Activated naive CD4-positive, alpha-beta T cell treated with anti-CD3 and anti-CD28 coated beads, Interleukin-2, amount 50 U/mL, for 24 hours (primary cell): ENCODE data around the gene PTPRE.
A peak's percentile ranks its signal among the peaks of the same experiment; 100 is the strongest.

Source experiments
- H3K27ac Mint-ChIP-seq: one replicate; pipeline ENCODE4 v1.8.0; 2021; ENCODE audit warnings: mild to moderate bottlenecking, mixed read lengths
- H3K27me3 Mint-ChIP-seq: one replicate; pipeline ENCODE4 v1.8.0; 2021; ENCODE audit warnings: mixed read lengths
- H3K36me3 Mint-ChIP-seq: one replicate; pipeline ENCODE4 v1.8.0; 2021; ENCODE audit warnings: mixed read lengths
- H3K4me1 Mint-ChIP-seq: one replicate; pipeline ENCODE4 v1.8.0; 2021; ENCODE audit warnings: mixed read lengths
- H3K4me3 Mint-ChIP-seq: one replicate; pipeline ENCODE4 v1.8.0; 2021; ENCODE audit warnings: mild to moderate bottlenecking, mixed read lengths
- H3K9me3 Mint-ChIP-seq: one replicate; pipeline ENCODE4 v1.8.0; 2021; ENCODE audit warnings: mixed read lengths

Gene PTPRE

DNA sequence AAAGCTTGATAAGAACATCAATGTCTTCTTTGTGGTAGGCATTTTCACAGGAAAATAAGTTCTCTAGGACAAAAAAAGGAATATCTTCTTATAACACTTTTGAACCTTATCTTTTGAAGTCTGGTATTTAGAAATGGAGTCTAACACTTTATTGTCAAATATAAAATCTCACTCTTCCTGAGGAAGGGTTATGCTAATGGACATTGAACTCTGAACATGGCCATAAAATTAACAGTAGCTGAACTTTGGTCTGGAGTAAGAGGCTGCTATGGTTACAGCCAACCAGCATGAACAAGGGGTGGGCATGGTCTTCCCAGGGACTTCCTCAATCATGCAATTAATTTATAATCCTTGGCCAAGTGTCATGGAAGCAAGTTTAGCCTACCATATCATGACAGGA is 14.2 kb upstream of the PTPRE start, which contains the start of gene CLRN3:
Gene CLRN3, minus strand, starts transcription at position 199 of the 400 bp plus-strand sequence. Its CDS starts 157 bp downstream, at position 42.
- no peaks in the 10 kb centered on the region for H3K9me3 Mint-ChIP-seq

GRCh38 chr10:127894146-127894545 is 12.8 kb upstream of the PTPRE start:
- H3K4me1 Mint-ChIP-seq, result no peaks in the 10 kb centered on the region
- no peak overlapping the region for H3K4me3 Mint-ChIP-seq
- H3K36me3 Mint-ChIP-seq, result no peaks in the 10 kb centered on the region
- H3K27ac Mint-ChIP-seq, result no peak overlapping the region
- H3K27me3 Mint-ChIP-seq, result peaks cover under 1% of the 10 kb centered on the region
- no peaks in the 10 kb centered on the region for H3K9me3 Mint-ChIP-seq

More for the DNA sequence above, 14.2 kb upstream of the PTPRE start, which contains the start of gene CLRN3:
- H3K4me1 Mint-ChIP-seq, result no peaks in the 10 kb centered on the region
- H3K4me3 Mint-ChIP-seq, result no peak within 1 kb of the TSS
- H3K27ac Mint-ChIP-seq, result no peak within 1 kb of the TSS
- no peaks in the 10 kb centered on the region for H3K36me3 Mint-ChIP-seq
- H3K27me3 Mint-ChIP-seq, result no peaks in the 10 kb centered on the region

- no peak overlapping the region for H3K27ac Mint-ChIP-seq
- no peaks in the 10 kb centered on the region for H3K36me3 Mint-ChIP-seq
- no peak overlapping the region for H3K4me3 Mint-ChIP-seq
- peaks cover 8% of the 10 kb centered on the region for H3K27me3 Mint-ChIP-seq
- no peaks in the 10 kb centered on the region for H3K4me1 Mint-ChIP-seq
- H3K9me3 Mint-ChIP-seq, result no peaks in the 10 kb centered on the region
These were observed 10.3 kb upstream of the PTPRE start for GRCh38 chr10:127896590-127896989.

- Mint-ChIP-seq H3K36me3 (no peaks in the 10 kb centered on the region), H3K4me1 (no peaks in the 10 kb centered on the region), H3K27ac (no peak overlapping the region), H3K9me3 (no peaks in the 10 kb centered on the region), H3K4me3 (no peak overlapping the region), H3K27me3 (peaks cover 8% of the 10 kb centered on the region)
These were observed 9.7 kb upstream of the PTPRE start for GRCh38 chr10:127897177-127897576.

DNA sequence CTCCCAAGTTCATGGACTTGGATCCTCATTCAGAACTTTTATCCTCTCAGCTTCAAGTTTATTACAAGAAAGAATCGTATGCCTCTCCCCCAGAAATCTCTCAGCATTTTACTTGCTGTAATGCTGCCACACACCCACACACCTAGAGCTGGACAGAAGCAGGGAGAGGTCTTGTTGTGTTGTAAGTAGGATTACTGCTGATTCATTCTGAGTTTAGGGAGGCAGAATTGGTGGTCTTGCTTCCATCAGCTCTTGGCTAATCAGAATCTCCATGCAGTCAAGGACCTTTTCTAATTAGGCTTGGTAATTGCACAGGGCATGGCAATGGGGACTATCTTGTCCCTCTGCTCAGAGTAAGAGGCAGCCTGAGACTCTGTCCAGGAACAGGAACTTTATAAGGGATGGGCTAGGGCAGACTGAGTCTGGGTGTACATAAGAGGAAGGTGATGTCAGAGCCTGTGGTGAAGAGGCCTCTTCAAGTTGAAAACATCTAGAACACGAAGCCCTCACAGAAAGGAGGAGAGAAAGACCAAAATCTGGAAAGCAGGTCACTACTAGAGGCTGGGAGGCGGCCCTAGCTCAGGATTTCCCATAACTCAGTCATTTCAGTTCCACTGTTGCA is 7.0 kb upstream of the PTPRE start:
- peaks cover 14% of the 10 kb centered on the region for H3K27me3 Mint-ChIP-seq
- H3K4me3 Mint-ChIP-seq, result no peak overlapping the region
- no peak overlapping the region for H3K27ac Mint-ChIP-seq
- H3K36me3 Mint-ChIP-seq, result no peaks in the 10 kb centered on the region
- no peaks in the 10 kb centered on the region for H3K9me3 Mint-ChIP-seq
- H3K4me1 Mint-ChIP-seq, result no peaks in the 10 kb centered on the region

DNA sequence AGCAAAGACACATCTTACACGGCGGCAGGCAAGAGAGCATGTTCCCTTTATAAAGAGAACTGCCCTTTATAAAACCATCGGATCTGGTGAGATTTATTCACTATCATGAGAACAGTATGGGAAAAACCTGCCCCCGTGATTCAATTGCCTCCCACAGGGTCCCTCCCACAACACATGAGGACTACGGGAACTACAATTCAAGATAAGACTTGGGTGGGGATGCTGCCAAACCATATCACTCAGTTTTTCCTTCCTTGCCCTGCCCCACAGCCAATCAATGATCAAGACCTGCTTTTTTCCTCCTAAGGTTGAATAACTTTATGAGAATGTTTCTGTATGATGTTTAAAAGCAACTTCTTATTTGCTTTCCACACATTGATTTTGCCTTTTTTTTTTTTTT is 3.1 kb upstream of the PTPRE start:
- Mint-ChIP-seq H3K4me3 (no peak overlapping the region), H3K27ac (no peak overlapping the region), H3K27me3 (peaks cover 21% of the 10 kb centered on the region), H3K4me1 (no peaks in the 10 kb centered on the region), H3K36me3 (no peaks in the 10 kb centered on the region), H3K9me3 (no peaks in the 10 kb centered on the region)

- peaks cover 21% of the 10 kb centered on the region for H3K27me3 Mint-ChIP-seq
- H3K27ac Mint-ChIP-seq, result no peak overlapping the region
- no peaks in the 10 kb centered on the region for H3K4me1 Mint-ChIP-seq
- H3K36me3 Mint-ChIP-seq, result no peaks in the 10 kb centered on the region
- no peaks in the 10 kb centered on the region for H3K9me3 Mint-ChIP-seq
- H3K4me3 Mint-ChIP-seq, result no peak overlapping the region
These were observed 2.4 kb upstream of the PTPRE start for GRCh38 chr10:127904311-127905000.

DNA sequence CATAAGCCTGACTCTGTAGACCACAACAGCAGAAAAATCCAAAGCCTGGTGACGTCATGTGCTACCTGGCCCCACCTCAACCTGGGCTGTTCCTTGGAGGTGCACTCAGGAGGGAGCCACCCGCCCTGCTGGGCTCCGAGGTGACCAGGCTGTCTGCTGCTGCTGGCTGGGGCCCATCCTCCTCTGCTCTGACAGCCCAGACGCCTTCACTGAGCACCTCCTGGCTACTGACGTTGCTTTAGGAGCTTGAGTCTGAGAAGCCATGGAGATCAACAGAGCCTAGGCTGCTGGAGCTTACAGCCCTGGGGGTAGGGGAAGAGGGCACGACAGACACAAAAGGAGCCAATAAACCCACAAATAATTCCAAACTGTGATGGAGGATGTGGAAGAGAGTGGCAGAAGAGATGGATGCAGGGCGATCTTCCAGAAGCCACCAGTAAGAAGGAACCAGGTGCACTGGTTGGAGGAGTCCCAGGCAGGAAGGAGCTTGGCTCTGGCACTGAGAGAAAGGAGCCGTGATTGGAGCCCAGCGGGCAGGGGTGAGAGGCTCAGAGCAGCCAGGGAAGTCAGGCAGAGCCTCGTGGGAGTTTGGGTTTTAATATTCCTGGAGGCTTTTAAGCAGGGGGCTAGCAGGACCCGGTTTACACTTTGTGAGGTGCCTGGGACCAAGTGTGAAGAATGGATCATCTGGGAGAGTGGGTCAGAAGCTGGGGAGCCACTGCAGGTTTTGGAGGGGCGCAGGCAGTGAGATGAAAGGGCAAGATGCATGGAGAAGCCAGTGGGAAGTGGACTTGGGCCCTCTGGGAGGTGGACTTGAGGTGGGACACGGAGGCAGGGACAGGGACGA is 1.7 kb upstream of the PTPRE start:
- peak overlapping the region; percentile 16 for H3K4me3 Mint-ChIP-seq

GRCh38 chr10:127905848-127906261 is 1.0 kb upstream of the PTPRE start:
- Mint-ChIP-seq H3K27me3 (peaks cover 17% of the 10 kb centered on the region), H3K4me3 (no peak overlapping the region), H3K4me1 (no peaks in the 10 kb centered on the region), H3K36me3 (no peaks in the 10 kb centered on the region), H3K27ac (no peak overlapping the region), H3K9me3 (no peaks in the 10 kb centered on the region)

More for the DNA sequence above, 1.7 kb upstream of the PTPRE start:
- H3K9me3 Mint-ChIP-seq, result no peaks in the 10 kb centered on the region
- no peaks in the 10 kb centered on the region for H3K36me3 Mint-ChIP-seq
- H3K4me1 Mint-ChIP-seq, result no peaks in the 10 kb centered on the region
- H3K27me3 Mint-ChIP-seq, result peaks cover 17% of the 10 kb centered on the region
- H3K27ac Mint-ChIP-seq, result no peak overlapping the region

- Mint-ChIP-seq H3K36me3 (no peaks in the 10 kb centered on the region), H3K4me1 (no peaks in the 10 kb centered on the region), H3K27ac (no peak overlapping the region), H3K9me3 (no peaks in the 10 kb centered on the region), H3K27me3 (peaks cover 17% of the 10 kb centered on the region), H3K4me3 (peak overlapping the region; percentile 12)
These were observed 655 bp downstream of the PTPRE start for GRCh38 chr10:127907411-127908105.

GRCh38 chr10:127908106-127908958 is 1.4 kb downstream of the PTPRE start:
- Mint-ChIP-seq H3K4me3 (peak overlapping the region; percentile 12), H3K27me3 (peaks cover 17% of the 10 kb centered on the region), H3K36me3 (no peaks in the 10 kb centered on the region), H3K27ac (no peak overlapping the region), H3K9me3 (no peaks in the 10 kb centered on the region), H3K4me1 (no peaks in the 10 kb centered on the region)

- Mint-ChIP-seq H3K4me3 (no peak overlapping the region), H3K27ac (no peak overlapping the region), H3K36me3 (no peaks in the 10 kb centered on the region), H3K27me3 (peaks cover 17% of the 10 kb centered on the region), H3K9me3 (no peaks in the 10 kb centered on the region), H3K4me1 (no peaks in the 10 kb centered on the region)
These were observed 2.0 kb downstream of the PTPRE start for GRCh38 chr10:127908959-127909267.

DNA sequence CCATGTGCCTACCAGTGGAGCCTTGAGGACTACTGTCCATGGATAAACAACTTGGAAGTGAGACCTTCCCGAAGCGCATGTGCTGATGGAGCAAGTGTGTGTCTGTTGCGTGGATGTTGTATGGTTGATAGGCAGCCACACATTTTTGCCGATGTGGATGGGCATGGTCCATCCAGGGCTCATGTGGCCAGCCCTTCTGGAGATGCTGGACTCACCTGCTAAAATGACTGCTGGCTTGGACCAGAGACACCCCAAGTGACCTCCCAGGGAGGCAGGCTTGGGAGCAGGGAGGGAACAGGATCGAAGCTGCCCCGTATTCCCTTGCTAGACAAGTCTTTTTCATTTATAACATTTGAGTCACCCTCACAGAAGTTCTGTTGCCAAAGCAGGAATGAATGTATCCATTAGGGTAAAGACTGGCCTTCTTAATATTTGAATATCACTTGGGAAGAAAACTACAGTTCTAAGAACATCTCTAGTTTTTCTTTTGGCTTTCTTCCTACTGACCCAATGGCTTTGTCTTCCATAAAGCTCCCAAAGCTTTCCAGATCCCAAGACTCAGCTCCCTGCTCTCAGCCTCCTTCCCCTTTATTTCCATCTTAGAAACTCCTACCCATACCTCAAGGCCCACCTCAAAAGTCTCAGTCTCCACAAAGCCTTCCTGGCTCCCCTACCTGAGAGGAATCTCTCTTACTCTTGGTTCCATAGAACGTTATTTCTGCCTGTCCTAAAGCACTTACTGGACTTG is 3.0 kb downstream of the PTPRE start:
- no peak overlapping the region for H3K27ac Mint-ChIP-seq
- no peaks in the 10 kb centered on the region for H3K9me3 Mint-ChIP-seq
- H3K27me3 Mint-ChIP-seq, result peaks cover 12% of the 10 kb centered on the region
- H3K4me3 Mint-ChIP-seq, result no peak overlapping the region
- no peaks in the 10 kb centered on the region for H3K4me1 Mint-ChIP-seq
- H3K36me3 Mint-ChIP-seq, result no peaks in the 10 kb centered on the region

- H3K27ac Mint-ChIP-seq, result no peak overlapping the region
- no peaks in the 10 kb centered on the region for H3K9me3 Mint-ChIP-seq
- H3K4me3 Mint-ChIP-seq, result no peak overlapping the region
- peaks cover 12% of the 10 kb centered on the region for H3K27me3 Mint-ChIP-seq
- H3K4me1 Mint-ChIP-seq, result no peaks in the 10 kb centered on the region
- H3K36me3 Mint-ChIP-seq, result no peaks in the 10 kb centered on the region
These were observed 3.5 kb downstream of the PTPRE start for GRCh38 chr10:127910464-127910770.
